SJCRH30 (cell line): ENCODE results near the gene HAVCR1. TPM values are rescaled to one million over a fixed set of nuclear protein-coding genes. Genes with fewer than 3 reads are reported as not detected.
A peak's percentile ranks its signal among the peaks of the same experiment; 100 is the strongest.

Experiments used
- DNase-seq, 2 experiments: peaks; one replicate each; pipeline ENCODE4 v3.0.0-alpha.2; 2015 to 2020
- H3K27ac ChIP-seq: fragments of 250-450 bp; sonication (Bioruptor Pico); 2 replicates; pipeline ENCODE4 v1.5.1; 2020; ENCODE audit warnings: mild to moderate bottlenecking, moderate library complexity
- H3K27me3 ChIP-seq: fragments of 250-450 bp; sonication (Bioruptor Pico); 2 replicates; pipeline ENCODE4 v1.5.1; 2020; ENCODE audit warnings: mild to moderate bottlenecking, moderate library complexity
- H3K36me3 ChIP-seq: fragments of 250-450 bp; sonication (Bioruptor Pico); 2 replicates; pipeline ENCODE4 v1.5.1; 2020; ENCODE audit warnings: mild to moderate bottlenecking, moderate library complexity
- H3K4me1 ChIP-seq: fragments of 250-450 bp; sonication (Bioruptor Pico); 2 replicates; pipeline ENCODE4 v1.5.1; 2020; ENCODE audit warnings: mild to moderate bottlenecking, moderate library complexity
- H3K4me3 ChIP-seq: fragments of 250-450 bp; sonication (Bioruptor Pico); 2 replicates; pipeline ENCODE4 v1.5.1; 2020; ENCODE audit warnings: mild to moderate bottlenecking, moderate library complexity
- H3K9me3 ChIP-seq: fragments of 250-450 bp; sonication (Bioruptor Pico); replicated peaks from 2 replicates; pipeline ENCODE4 v1.5.1; 2020; ENCODE audit warnings: mild to moderate bottlenecking, moderate library complexity
- total RNA-seq: library from RNA; depleted of rRNA; stranded (reverse); fragments of >200 nt; shearing (Covaris generic); gene quantifications from 2 replicates; pipeline ENCODE4 v1.2.3, GENCODE V29; 2014; rRNA removed

The HAVCR1 gene
- total RNA-seq = 0.18 TPM in 1 of 2 replicates, not detected in the other

DNA sequence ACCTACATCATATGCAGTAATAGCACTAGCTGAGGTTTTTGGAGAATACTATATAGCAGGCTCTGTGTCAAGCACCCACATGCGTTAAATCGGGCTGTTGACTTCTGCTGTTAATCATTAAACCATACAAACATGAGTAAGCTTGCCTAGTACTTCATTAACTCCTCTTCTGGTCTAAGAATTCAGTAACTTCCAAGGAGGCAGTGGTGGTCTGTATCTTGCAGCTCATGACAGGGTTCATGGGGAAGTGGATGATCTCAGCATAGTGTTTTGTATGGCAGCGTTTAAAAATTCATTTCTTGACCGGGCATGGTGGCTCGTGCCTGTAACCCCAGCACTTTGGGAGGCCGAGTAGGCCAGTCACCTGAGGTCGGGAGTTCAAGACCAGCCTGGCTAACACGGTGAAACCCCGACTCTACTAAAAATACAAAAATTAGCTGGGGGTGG is at the start of gene HAVCR1:
Gene HAVCR1 (minus strand): TSS at position 24 of the 447 bp plus-strand sequence. CDS start 1,173 bp downstream, outside the sequence.
- Histone ChIP-seq H3K4me1 (no peaks in the 10 kb centered on the region), H3K27me3 (peaks cover 3% of the 10 kb centered on the region; the same call in 1 of the 2 replicates), H3K27ac (no peak within 1 kb of the TSS), H3K9me3 (no peaks in the 10 kb centered on the region), H3K4me3 (no peak within 1 kb of the TSS), H3K36me3 (no peaks in the 10 kb centered on the region)
- no peak for DNase-seq

DNA sequence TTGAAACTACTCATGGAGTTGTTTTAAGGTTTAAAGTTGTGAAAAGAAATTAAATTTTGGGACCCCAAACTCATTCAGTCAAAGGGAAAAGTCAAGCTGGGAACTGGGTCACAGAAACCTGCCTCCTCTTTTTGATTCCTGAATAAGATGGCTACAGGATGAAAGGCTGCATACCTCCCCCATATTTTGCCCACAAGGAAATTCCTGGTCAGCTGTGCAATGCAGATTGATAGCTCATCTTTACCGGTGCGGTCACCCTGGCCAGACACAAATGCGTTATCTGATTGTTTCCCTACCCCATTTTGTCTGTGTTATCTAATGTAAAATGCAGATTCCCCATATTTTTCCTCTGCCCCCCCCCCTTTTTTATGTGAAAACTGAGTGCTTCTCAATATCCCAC is 48.6 kb upstream of the HAVCR1 start:
- peak overlapping the region; percentile 56 for H3K27ac ChIP-seq
- H3K4me3 ChIP-seq = no peak overlapping the region
- DNase-seq = no peak
- H3K27me3 ChIP-seq = no peaks in the 10 kb centered on the region
- H3K36me3 ChIP-seq = no peaks in the 10 kb centered on the region
- H3K4me1 ChIP-seq = peaks cover 12% of the 10 kb centered on the region
- H3K9me3 ChIP-seq = no peaks in the 10 kb centered on the region

DNA sequence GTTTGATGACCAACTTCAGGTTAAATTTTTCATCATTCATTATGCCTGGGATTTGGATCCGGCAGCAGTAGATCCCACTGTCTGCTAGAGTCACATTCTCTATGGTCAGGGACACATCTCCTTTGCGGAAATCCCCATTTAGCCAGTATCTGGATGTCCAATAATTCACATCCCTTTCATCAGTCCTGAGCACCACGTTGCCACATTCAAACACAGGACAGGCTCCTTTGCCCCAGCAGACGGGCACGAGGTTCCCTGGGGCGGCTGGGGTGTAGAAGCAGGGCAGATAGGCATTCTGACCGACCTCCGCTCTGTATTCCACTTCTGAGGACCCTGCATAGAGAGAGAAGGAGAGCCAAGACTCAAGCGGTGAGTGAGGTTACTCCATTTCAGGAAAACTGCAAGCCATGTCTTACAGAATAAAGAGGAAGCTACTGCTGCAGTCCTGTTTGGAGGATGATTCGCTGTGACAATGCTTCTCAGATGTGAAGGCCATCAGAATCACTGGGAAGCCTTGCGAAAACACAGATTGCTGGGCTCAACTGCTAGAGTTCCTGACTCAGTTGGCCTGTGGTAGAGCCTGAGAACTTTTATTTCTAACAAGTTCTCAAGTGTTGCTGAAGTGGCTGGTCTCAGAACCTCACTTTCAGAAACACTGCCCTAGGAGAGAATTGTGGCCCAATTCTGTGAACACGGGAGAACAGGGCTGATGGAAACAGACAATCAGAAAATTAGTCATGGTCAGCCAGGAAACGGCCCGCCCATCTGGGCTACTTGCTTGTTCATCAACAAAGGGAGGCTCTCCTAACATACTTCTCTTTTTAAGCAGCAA is 47.9 kb upstream of the HAVCR1 start:
- peaks cover 12% of the 10 kb centered on the region for H3K4me1 ChIP-seq
- H3K36me3 ChIP-seq = no peaks in the 10 kb centered on the region
- peak overlapping the region; percentile 56 for H3K27ac ChIP-seq
- H3K27me3 ChIP-seq = no peaks in the 10 kb centered on the region
- H3K4me3 ChIP-seq = no peak overlapping the region
- no peaks in the 10 kb centered on the region for H3K9me3 ChIP-seq
- DNase-seq = peak; percentile 28 to 55

DNA sequence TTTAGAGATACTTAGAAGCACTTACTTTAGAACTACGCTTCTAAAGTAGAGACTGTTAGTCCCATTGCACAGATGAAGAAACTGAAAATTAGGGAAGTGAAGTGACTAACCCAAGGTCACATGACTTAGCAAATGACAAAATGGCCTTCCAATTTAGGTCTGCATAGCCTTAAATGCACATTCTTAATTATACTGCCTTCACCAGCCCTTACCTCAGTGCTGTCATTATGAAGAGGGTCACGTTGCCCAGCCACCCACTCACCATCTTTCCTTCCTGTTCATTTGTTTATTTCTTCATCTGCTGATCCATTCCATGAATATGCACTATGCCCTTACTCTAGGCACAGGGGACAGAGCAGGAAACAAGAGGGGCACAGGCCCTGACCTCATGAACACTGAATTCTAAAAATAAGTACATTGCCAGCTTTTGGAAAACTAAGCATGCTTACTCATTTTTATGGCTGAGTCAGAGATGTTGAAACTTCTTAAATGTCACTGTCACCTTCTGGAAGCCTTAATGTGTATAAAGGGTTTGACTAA is 41.3 kb upstream of the HAVCR1 start:
- no peaks in the 10 kb centered on the region; the same call in 1 of the 2 replicates for H3K9me3 ChIP-seq
- no peaks in the 10 kb centered on the region for H3K36me3 ChIP-seq
- DNase-seq = no peak
- H3K27ac ChIP-seq = no peak overlapping the region
- H3K4me1 ChIP-seq = no peaks in the 10 kb centered on the region
- H3K27me3 ChIP-seq = no peaks in the 10 kb centered on the region
- H3K4me3 ChIP-seq = no peak overlapping the region

DNA sequence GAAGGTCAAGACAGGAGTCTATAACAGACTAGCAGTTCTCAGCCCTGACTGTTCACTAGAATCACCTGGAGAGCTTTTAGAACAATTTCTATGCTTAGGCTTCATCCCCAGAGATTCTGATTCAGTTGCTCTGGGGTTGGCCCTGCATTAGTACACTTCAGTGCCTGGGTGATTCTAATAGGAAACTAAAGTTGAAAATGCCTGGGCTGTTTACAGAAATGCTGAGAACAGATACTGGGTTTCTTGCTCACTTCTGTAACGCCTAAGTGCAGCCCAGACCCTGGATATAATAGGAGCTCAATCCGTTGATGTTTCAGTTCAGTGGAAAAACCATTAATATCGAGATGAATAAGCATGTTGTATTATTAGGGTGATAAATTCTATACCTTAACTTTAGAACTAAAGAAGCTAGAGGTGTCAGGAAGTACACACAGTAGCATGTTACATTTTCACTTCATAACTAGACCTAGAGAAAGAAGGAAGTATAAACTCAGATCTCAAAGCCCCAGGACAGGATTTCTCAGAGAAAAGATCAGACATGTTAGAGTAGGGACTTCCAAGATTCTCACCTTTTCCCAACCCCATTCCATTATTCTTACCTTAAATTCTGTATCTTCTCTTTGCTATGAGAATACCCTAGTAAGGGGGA is 29.6 kb upstream of the HAVCR1 start:
- Histone ChIP-seq H3K4me3 (no peak overlapping the region), H3K36me3 (no peaks in the 10 kb centered on the region), H3K9me3 (no peaks in the 10 kb centered on the region), H3K4me1 (no peaks in the 10 kb centered on the region), H3K27ac (no peak overlapping the region), H3K27me3 (no peaks in the 10 kb centered on the region)
- no peak for DNase-seq

DNA sequence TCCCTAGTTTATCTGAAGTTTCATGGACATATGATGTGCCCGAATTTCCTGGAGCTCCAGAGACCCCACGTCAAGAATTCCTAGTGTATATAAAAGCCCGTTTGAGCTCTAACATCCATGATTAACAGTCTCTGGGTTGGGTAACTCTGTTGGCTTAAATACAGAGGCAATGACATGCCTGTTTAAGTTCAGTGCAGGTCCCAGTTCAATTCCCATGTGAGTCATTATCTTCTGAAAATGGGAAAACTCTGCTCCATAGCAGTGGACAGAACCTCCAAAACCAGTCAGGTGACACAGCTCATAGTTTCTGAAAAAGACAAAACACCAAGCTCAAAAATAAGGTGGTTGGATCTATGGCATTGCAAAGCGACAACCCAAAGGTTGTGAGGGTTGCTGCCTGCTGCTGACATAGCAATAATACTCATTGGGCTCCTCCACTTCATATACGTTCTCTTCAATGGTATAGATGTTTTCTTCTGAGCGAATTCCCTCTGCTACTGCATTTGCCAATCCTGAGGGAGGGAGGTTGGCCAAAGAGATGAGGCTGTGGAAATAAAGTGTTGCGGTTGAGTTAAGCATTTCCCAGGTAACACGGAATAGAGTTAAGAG is 27.9 kb upstream of the HAVCR1 start:
- Histone ChIP-seq H3K9me3 (no peaks in the 10 kb centered on the region), H3K27me3 (no peaks in the 10 kb centered on the region), H3K4me3 (no peak overlapping the region), H3K4me1 (no peaks in the 10 kb centered on the region), H3K36me3 (no peaks in the 10 kb centered on the region), H3K27ac (no peak overlapping the region)
- DNase-seq = no peak

DNA sequence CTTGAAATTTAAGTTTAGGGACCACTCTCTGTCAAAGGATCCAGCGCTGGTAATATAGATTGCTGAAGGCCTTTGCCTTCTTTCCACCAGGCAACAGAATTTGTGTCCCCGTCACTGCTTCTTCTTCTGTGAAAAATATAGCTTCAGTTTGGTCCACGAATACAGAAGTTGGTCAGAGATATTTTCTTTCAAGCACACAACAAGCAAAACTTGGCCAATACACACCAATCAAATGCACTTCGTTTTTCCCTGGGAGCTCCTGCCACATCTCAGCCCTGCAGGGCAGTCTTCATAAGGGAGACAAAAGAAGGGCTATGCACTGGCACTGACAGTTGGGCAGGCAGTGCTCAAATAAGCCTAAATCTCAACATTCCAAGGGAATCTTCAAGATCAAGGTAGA is 27.0 kb upstream of the HAVCR1 start:
- no peaks in the 10 kb centered on the region for H3K36me3 ChIP-seq
- no peaks in the 10 kb centered on the region for H3K27me3 ChIP-seq
- no peaks in the 10 kb centered on the region for H3K9me3 ChIP-seq

DNA sequence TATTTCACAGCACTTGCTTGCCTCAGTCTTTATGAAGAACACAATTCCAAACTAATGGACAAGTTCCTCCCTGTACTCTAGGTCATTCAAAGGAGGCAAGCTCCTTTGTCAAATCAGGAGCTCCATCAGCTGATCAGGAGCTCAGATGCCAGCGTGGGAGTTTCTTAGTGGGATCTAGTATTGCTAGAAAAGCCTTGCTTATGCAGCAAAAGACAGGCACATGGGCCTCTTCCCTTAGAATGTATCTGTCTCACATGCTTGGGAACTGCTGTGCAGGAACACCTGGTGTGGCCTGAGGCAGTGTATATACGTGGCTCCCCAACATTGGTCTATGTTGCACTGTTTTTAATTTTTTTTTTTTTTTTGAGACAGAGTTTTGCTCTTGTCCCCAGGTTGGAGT is 21.4 kb upstream of the HAVCR1 start:
- Histone ChIP-seq H3K27ac (no peak overlapping the region), H3K27me3 (no peaks in the 10 kb centered on the region), H3K9me3 (no peaks in the 10 kb centered on the region), H3K4me1 (no peaks in the 10 kb centered on the region), H3K4me3 (no peak overlapping the region), H3K36me3 (no peaks in the 10 kb centered on the region)
- no peak for DNase-seq

More for the DNA sequence above, 27.0 kb upstream of the HAVCR1 start:
- no peak for DNase-seq
- Histone ChIP-seq H3K4me3 (no peak overlapping the region), H3K4me1 (no peaks in the 10 kb centered on the region), H3K27ac (no peak overlapping the region)

DNA sequence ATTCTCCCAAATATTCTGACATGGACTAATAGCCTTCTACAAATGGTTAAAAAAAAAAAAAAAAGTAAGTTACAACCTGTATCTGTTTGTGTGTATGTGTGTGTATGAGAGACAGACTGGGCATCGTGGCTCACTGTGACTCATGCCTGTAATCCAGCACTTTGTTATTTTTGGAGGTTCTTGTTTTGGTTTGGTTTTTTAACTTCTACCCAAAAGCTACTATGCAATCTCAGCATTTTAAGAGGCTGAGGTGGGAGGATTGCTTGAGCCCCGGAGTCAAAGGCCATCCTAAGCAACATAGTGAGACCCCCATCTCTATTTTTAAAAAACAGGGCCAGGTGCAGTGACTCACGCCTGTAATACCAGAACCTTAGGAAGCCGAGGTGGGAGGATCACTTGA is 17.6 kb upstream of the HAVCR1 start:
- Histone ChIP-seq H3K4me1 (no peaks in the 10 kb centered on the region), H3K9me3 (no peaks in the 10 kb centered on the region), H3K36me3 (no peaks in the 10 kb centered on the region), H3K27ac (no peak overlapping the region), H3K27me3 (no peaks in the 10 kb centered on the region), H3K4me3 (no peak overlapping the region)
- peak in 1 of 2 experiments; percentile 13 for DNase-seq

DNA sequence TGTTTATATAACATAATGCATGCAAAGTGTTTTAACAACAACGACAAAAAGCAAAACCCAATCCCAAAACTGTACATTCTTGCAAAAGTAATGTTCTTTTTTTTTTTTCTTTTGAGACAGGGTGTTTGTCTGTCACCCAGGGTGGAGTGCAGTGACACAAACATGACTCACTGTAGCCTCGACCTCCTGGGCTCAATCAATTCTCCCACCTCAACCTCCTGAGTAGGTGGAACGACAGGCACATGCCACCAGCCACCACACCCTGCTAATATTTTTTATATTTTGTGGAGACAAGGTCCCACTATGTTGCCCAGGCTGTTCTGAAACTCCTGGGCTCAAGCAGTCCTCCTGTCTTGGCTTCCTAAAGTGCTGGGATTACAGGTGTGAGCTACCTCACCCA is 13.6 kb upstream of the HAVCR1 start:
- Histone ChIP-seq H3K36me3 (no peaks in the 10 kb centered on the region), H3K4me3 (no peak overlapping the region), H3K9me3 (no peaks in the 10 kb centered on the region), H3K27me3 (no peaks in the 10 kb centered on the region), H3K4me1 (no peaks in the 10 kb centered on the region), H3K27ac (no peak overlapping the region)
- no peak for DNase-seq

DNA sequence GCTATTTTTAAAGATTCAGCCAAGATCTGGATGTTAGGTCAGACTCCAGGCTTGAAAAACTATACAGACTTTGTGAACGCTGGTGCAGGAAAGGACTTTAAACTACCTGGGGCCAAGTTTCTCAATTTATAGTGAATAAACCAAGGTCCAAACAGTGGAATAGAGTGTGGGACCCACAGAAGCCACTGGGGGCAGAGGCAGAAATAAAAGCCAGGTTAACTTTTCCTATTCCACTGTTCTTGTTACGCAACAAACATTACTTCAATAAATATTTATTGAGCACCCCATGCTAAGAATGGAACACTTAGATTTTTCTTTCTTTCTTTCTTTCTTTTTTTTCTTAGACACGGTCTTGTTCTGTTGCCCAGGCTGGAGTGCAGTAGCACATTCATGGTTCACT is 11.0 kb upstream of the HAVCR1 start:
- DNase-seq = no peak
- no peaks in the 10 kb centered on the region for H3K9me3 ChIP-seq
- H3K36me3 ChIP-seq = no peaks in the 10 kb centered on the region
- H3K4me3 ChIP-seq = no peak overlapping the region
- H3K27me3 ChIP-seq = no peaks in the 10 kb centered on the region
- H3K27ac ChIP-seq = no peak overlapping the region
- no peaks in the 10 kb centered on the region for H3K4me1 ChIP-seq

DNA sequence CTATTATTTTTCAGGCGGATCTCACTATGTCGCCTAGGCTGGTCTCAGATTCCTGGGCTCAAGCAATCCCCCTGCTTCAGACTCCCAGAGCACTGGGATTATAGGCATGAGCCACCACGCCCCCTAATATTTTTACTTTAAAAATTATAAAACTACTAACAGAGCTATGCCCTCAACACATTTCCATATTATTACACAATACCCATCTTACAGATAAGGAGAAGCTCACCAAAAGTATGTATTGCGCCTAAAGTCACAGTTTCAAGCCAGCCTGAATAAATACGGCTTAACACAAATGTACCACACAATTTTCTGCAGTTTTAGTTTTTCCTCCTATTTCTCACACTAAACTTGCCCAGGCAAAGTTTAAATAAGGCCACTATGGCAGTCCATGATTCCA is 9.9 kb upstream of the HAVCR1 start:
- no peak overlapping the region for H3K27ac ChIP-seq
- no peaks in the 10 kb centered on the region for H3K27me3 ChIP-seq
- H3K36me3 ChIP-seq = no peaks in the 10 kb centered on the region
- no peaks in the 10 kb centered on the region for H3K9me3 ChIP-seq
- no peak for DNase-seq
- H3K4me1 ChIP-seq = no peaks in the 10 kb centered on the region
- no peak overlapping the region for H3K4me3 ChIP-seq

DNA sequence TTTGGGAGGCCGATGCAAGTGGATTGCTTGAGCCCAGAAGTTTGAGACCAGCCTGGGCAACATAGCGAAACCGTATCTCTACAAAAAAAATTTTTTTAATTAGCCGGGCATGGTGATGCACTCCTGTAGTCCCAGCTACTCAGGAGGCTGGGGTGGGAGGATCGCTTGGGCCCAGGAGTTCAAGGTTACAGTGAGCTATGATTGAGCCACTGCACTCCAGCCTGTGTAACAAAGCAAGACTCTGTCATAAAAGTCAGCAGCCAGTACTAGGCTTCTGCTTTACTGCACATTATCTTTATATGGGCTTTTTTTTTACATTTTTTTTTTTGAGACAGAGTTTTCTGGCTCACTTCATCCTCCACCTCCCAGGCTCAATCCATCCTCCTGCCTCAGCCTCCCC is 9.4 kb upstream of the HAVCR1 start:
- Histone ChIP-seq H3K36me3 (no peaks in the 10 kb centered on the region), H3K27me3 (no peaks in the 10 kb centered on the region), H3K4me1 (no peaks in the 10 kb centered on the region), H3K9me3 (no peaks in the 10 kb centered on the region), H3K4me3 (no peak overlapping the region), H3K27ac (no peak overlapping the region)
- no peak for DNase-seq

DNA sequence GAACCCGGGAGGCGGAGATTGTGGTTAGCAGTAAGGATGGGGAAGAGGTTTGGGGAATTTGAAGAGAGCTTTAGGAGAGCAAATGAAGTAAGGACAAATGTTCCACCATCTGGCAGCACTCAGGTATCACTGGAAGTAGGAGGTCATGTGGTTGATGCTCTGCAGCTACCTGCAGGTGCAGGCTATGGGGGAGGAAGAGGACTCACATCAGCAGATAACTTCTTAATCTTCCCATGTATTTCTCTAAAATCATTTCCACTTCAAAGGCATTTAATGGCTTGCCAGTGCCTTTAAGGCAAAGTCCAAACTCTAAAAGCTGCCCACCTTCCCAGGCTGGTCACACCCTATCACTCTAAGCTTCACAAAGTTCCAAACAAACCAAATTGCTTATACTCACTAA is 8.1 kb upstream of the HAVCR1 start:
- Histone ChIP-seq H3K4me3 (no peak overlapping the region), H3K27ac (no peak overlapping the region), H3K27me3 (no peaks in the 10 kb centered on the region), H3K9me3 (no peaks in the 10 kb centered on the region), H3K36me3 (no peaks in the 10 kb centered on the region), H3K4me1 (no peaks in the 10 kb centered on the region)
- no peak for DNase-seq

DNA sequence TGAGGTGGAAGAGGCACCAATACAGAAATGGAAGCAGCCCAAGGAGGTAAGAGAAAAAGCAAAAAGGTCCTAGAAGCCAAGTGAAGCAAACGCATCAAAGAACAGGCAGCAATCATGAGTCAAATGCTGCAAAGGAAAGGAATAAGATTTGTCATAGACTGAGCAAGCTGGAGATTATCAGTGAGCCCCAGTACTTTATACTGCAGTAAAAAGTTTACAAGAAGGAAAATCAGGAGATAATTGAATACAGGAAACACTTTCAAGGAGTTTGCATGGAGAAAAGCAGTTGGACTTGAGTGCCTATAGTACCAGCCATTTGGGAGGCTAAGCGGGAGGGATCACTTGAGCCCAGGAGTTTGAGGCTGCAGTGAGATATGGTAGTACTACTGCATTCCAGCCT is 7.2 kb upstream of the HAVCR1 start:
- DNase-seq = no peak
- Histone ChIP-seq H3K4me1 (no peaks in the 10 kb centered on the region), H3K27me3 (no peaks in the 10 kb centered on the region), H3K36me3 (no peaks in the 10 kb centered on the region), H3K27ac (no peak overlapping the region), H3K9me3 (no peaks in the 10 kb centered on the region), H3K4me3 (no peak overlapping the region)
